Neuronal stem cell (in vitro differentiated cells): ENCODE measurements around the gene KIAA0232.

Experiments
- DNase-seq: peaks from one replicate; pipeline ENCODE4 v3.0.0-alpha.2; 2013; ENCODE audit warnings: low spot score
- H2AFZ ChIP-seq: one replicate; pipeline ENCODE4 v1.6.1; 2013; ENCODE audit warnings: mild to moderate bottlenecking, low read length, inconsistent platforms
- H2AK5ac ChIP-seq: 2 replicates; pipeline ENCODE4 v1.6.1; 2013; ENCODE audit warnings: low read depth, mild to moderate bottlenecking, inconsistent platforms, low read length, moderate library complexity, mixed read lengths
- H2BK120ac ChIP-seq: 2 replicates; pipeline ENCODE4 v1.6.1; 2013; ENCODE audit warnings: low read depth, mild to moderate bottlenecking, inconsistent platforms, low read length, moderate library complexity, mixed read lengths
- H2BK12ac ChIP-seq: one replicate; pipeline ENCODE4 v1.6.1; 2013; ENCODE audit warnings: low read length, inconsistent platforms
- H2BK15ac ChIP-seq: 2 replicates; pipeline ENCODE4 v1.6.1; 2013; ENCODE audit warnings: mild to moderate bottlenecking, low read length, inconsistent platforms, mixed read lengths
- H2BK5ac ChIP-seq: one replicate; pipeline ENCODE4 v1.6.1; 2013; ENCODE audit warnings: inconsistent platforms, mild to moderate bottlenecking, low read length, moderate library complexity
- H3K14ac ChIP-seq: one replicate; pipeline ENCODE4 v1.6.1; 2013; ENCODE audit warnings: low read length, inconsistent platforms
- H3K18ac ChIP-seq: 2 replicates; pipeline ENCODE4 v1.6.1; 2013; ENCODE audit warnings: low read length, inconsistent platforms
- H3K23ac ChIP-seq: 2 replicates; pipeline ENCODE4 v1.6.1; 2013; ENCODE audit warnings: low read depth, mild to moderate bottlenecking, mixed read lengths, low read length, inconsistent platforms; ENCODE audit not compliant: poor library complexity
- H3K27ac ChIP-seq: replicated peaks from 3 replicates; pipeline ENCODE4 v1.5.1; 2013; ENCODE audit warnings: low read length, inconsistent platforms
- H3K27me3 ChIP-seq, 3 experiments: 2 replicates each; pipeline ENCODE4 v1.6.1; 2013; ENCODE audit warnings: low read length in 3 of 3, mild to moderate bottlenecking in 2 of 3, inconsistent platforms in 1 of 3, low read depth in 1 of 3, mixed read lengths in 1 of 3, moderate library complexity in 1 of 3; ENCODE audit not compliant: control insufficient read depth in 3 of 3, insufficient read depth in 3 of 3
- H3K36me3 ChIP-seq, 2 donors: replicated peaks in 1 of 2; 2 replicates each; pipeline ENCODE4 v1.6.1; 2013; ENCODE audit warnings: low read length in 2 of 2; ENCODE audit not compliant: control insufficient read depth in 2 of 2, insufficient read depth in 2 of 2
- H3K4ac ChIP-seq: 2 replicates; pipeline ENCODE4 v1.6.1; 2013; ENCODE audit warnings: inconsistent platforms, mild to moderate bottlenecking, low read length, moderate library complexity
- H3K4me1 ChIP-seq, 2 donors: 1 replicate in 1 of 2; 2 replicates in 1 of 2; pipeline ENCODE4 v1.6.1; 2013; ENCODE audit warnings: low read length in 2 of 2, low read depth in 1 of 2; ENCODE audit not compliant: control insufficient read depth in 2 of 2, insufficient read depth in 1 of 2
- H3K4me2 ChIP-seq: one replicate; pipeline ENCODE4 v1.6.1; 2013; ENCODE audit warnings: mild to moderate bottlenecking, low read length, inconsistent platforms; ENCODE audit not compliant: insufficient read depth, poor library complexity, severe bottlenecking
- H3K4me3 ChIP-seq, 2 donors: 2 replicates each; pipeline ENCODE4 v1.5.1; 2013; ENCODE audit warnings: low read length in 2 of 2, mild to moderate bottlenecking in 2 of 2, inconsistent platforms in 1 of 2, moderate library complexity in 1 of 2
- H3K79me1 ChIP-seq: one replicate; pipeline ENCODE4 v1.6.1; 2013; ENCODE audit warnings: low read depth, mild to moderate bottlenecking, inconsistent platforms, low read length, moderate library complexity
- H3K9ac ChIP-seq: one replicate; pipeline ENCODE4 v1.6.1; 2013; ENCODE audit warnings: mild to moderate bottlenecking, low read depth, low read length, inconsistent platforms; ENCODE audit not compliant: poor library complexity
- H3K9me3 ChIP-seq, 2 donors: replicated peaks in 1 of 2; 2 replicates each; pipeline versions ENCODE3 to v1.6.1; 2013; ENCODE audit warnings: low read length in 2 of 2, mild to moderate bottlenecking in 2 of 2, inconsistent platforms in 1 of 2, low read depth in 1 of 2, mixed read lengths in 1 of 2, moderate library complexity in 1 of 2; ENCODE audit not compliant: control insufficient read depth in 2 of 2, insufficient read depth in 1 of 2
- H4K8ac ChIP-seq: one replicate; pipeline ENCODE4 v1.6.1; 2013; ENCODE audit warnings: low read depth, mild to moderate bottlenecking, inconsistent platforms, low read length, moderate library complexity
- H4K91ac ChIP-seq: one replicate; pipeline ENCODE4 v1.6.1; 2013; ENCODE audit warnings: low read length, low read depth, mild to moderate bottlenecking, inconsistent platforms; ENCODE audit not compliant: poor library complexity
- WGBS, 2 donors: extraction: QIAGEN DNeasy Blood & Tissue Kit; methylation state at CpG; one replicate each; pipeline ENCODE4 v1.1.7; 2013; ENCODE audit warnings: missing lambda C conversion rate in 2 of 2, mixed read lengths in 1 of 2; ENCODE audit not compliant: insufficient read length in 2 of 2, insufficient replicate concordance in 1 of 2; ENCODE audit errors: extremely low coverage in 2 of 2; 5-methylcytosine and 5-hydroxymethylcytosine counted together

The KIAA0232 gene

DNA sequence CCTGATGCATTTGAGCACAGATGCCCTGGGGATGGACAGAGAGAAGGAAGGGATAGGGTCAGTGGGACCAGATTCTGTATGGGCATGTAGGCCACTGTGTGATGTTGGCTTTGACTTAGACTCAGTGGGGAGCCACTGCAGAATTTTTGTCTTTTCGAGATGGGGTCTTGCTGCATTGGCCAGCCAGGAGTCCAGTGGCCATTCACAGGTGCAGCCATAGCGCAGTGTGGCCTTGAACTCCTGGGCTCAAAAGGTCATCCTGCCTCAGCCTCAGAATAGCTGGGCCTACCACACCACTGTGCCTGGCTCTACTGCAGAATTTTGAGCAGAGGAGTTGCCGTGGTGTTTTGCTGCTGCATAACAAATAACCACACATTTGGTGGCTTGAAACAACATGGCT is 149.9 kb downstream of the KIAA0232 start:
- Histone ChIP-seq H3K4me1 (peaks cover 13 to 18% of the 10 kb centered on the region in 2 donors), H2BK15ac (no peak overlapping the region), H4K8ac (no peak overlapping the region), H2BK5ac (no peak overlapping the region), H3K4me3 (no peak overlapping the region), H3K23ac (no peak overlapping the region), H4K91ac (no peak overlapping the region), H3K4ac (no peak overlapping the region), H3K27me3 (no peaks in the 10 kb centered on the region), H2BK12ac (no peak overlapping the region), H2BK120ac (no peak overlapping the region), H2AFZ (no peak overlapping the region), H2AK5ac (no peak overlapping the region), H3K9me3 (peaks cover 4 to 16% of the 10 kb centered on the region in 2 donors), H3K79me1 (peaks cover 7% of the 10 kb centered on the region), H3K18ac (peak overlapping the region; percentile 34), H3K4me2 (no peak overlapping the region), H3K27ac (no peak overlapping the region), H3K36me3 (peaks cover 4 to 5% of the 10 kb centered on the region in 2 donors), H3K9ac (no peak overlapping the region), H3K14ac (no peak overlapping the region)
- DNase-seq: no peak
- WGBS, 2 donors: no CpG with 5 or more reads among the region's 3 CpGs

DNA sequence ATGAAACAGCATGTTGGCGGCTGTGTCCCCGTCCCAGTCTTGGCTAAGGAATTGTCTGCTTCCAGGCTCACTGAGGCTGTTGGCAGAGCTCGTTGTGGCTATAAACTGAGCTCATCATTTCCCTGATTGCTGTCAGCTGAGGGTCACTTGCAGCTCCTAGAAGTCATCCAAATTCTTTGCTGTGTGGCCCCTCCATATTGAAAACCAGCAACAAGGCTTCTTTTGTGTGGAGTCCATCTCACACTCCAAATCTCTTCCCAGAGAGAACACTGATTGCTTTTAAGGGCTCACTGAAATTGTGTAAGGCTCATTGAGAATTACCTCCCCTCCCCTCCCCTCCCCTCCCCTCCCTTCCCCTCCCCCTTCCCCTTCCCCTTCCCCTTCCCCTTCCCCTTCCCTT is 150.4 kb downstream of the KIAA0232 start:
- Histone ChIP-seq H2BK5ac (no peak overlapping the region), H3K36me3 (peaks cover 4 to 5% of the 10 kb centered on the region in 2 donors), H3K4me1 (peaks cover 13 to 20% of the 10 kb centered on the region in 2 donors), H2AFZ (no peak overlapping the region), H3K9me3 (peaks cover 4 to 16% of the 10 kb centered on the region in 2 donors), H3K27ac (no peak overlapping the region), H3K9ac (no peak overlapping the region), H4K91ac (no peak overlapping the region), H3K18ac (no peak overlapping the region), H3K79me1 (peaks cover 7% of the 10 kb centered on the region), H3K23ac (no peak overlapping the region), H3K14ac (no peak overlapping the region), H3K27me3 (no peaks in the 10 kb centered on the region), H3K4ac (no peak overlapping the region), H2BK15ac (no peak overlapping the region), H3K4me3 (no peak overlapping the region), H2AK5ac (no peak overlapping the region), H2BK12ac (no peak overlapping the region), H3K4me2 (no peak overlapping the region), H4K8ac (no peak overlapping the region), H2BK120ac (no peak overlapping the region)
- DNase-seq: no peak
- no CpG with 5 or more reads among the region's 3 CpGs for WGBS, 2 donors
